Neuron (in vitro differentiated cells): ENCODE results near the gene CENPF.
"Not testable (repeated sequence)": the region's sequence is repeated elsewhere in the genome, so short reads cannot be mapped to it uniquely, and the experiment has no call there.

Experiments
- H2AFZ ChIP-seq: one replicate; pipeline ENCODE4 v1.6.1; 2013; ENCODE audit warnings: low read depth, mild to moderate bottlenecking, inconsistent platforms, low read length, moderate library complexity
- H3K27me3 ChIP-seq: one replicate; pipeline ENCODE4 v1.6.1; 2013; ENCODE audit warnings: low read length; ENCODE audit not compliant: insufficient read depth
- H3K36me3 ChIP-seq: one replicate; pipeline ENCODE4 v1.6.1; 2013; ENCODE audit warnings: low read length; ENCODE audit not compliant: insufficient read depth
- H3K4me1 ChIP-seq: one replicate; pipeline ENCODE4 v1.6.1; 2013; ENCODE audit warnings: low read length; ENCODE audit not compliant: insufficient read depth
- H3K4me3 ChIP-seq: 2 replicates; pipeline ENCODE4 v1.5.1; 2013; ENCODE audit warnings: mild to moderate bottlenecking, low read length, moderate library complexity
- H3K9me3 ChIP-seq: one replicate; pipeline ENCODE4 v1.6.1; 2013; ENCODE audit warnings: low read length

The CENPF gene

DNA sequence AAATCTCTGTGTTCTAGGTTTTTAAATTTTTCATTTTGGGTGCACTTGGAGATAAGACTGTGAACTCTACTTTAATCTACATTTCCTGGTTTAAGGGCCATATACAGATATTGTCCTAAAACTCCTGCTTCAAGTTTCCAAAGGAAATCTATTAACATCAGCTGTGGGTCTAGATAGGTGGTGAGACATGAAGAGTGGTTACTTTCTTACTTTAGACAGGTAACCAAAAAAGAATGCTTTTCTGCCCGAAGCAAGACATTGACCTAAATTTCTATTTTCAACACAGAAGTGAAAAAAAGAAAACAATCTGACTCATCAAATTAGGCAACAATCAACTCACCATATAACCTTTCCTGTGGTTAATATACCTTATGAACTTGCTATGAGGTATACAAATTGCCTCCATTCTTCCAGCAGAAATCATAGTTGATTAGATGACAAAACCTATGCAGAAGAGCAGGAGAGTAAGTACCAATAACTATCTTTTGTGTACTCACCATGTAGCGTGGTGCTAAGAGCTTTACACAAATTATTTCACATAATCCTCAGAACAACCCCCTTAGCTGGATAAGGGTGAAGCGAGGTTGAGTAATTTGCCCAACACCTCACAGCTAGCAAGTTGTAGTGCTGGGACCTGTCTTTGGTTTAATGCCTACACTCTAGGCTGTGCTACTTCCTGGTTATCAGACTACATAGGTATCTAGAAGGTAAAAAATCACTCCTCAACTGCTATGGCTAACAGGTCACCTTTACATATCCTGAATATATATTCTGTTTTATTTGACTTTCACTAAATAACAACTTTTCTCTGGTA, 28.2 kb upstream of the CENPF start:
- no peaks in the 10 kb centered on the region for H3K4me1 ChIP-seq
- H3K4me3 ChIP-seq = no peak overlapping the region
- H3K27me3 ChIP-seq = no peaks in the 10 kb centered on the region
- no peak overlapping the region for H2AFZ ChIP-seq
- H3K9me3 ChIP-seq = peaks cover 4% of the 10 kb centered on the region
- no peaks in the 10 kb centered on the region for H3K36me3 ChIP-seq

DNA sequence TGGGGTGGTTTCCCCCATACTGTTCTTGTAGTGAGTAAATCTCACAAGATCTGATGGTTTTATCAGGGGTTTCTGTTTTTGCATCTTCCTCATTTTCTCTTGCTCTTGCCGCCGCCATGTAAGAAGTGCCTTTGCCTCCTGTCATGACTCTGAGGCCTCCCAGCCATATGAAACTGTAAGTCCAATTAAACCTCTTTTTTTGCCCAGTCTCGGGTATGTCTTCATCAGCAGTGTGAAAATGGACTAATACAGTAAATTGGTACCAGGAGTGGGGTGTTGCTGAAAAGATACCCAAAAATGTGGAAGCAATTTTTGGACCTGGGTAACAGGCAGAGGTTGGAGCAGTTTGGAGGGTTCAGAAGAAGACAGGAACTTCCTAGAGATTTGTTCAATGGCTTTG, 26.9 kb upstream of the CENPF start:
- not testable (repeated sequence) for H3K9me3 ChIP-seq, H3K27me3 ChIP-seq, H3K36me3 ChIP-seq, H3K4me3 ChIP-seq, H2AFZ ChIP-seq, H3K4me1 ChIP-seq

DNA sequence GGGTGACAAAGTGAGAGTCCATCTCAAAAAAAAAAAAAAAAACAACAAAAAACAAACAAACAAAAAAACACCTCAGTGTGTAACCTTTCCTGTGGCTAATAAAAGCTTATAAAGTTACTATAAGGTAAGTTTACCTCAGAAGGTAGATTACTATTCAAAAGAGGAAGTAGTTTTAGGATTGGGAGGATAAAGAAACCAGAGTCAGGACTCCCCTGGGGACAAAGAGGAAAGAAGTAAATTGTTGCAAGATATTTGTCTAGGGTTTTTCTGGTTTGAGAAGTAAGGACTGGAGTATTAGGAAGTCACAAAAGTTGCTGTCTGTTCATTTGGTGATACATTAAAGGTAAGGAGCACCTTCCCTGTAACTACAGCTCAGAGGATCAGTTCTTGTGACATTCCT, 23.8 kb upstream of the CENPF start:
- Histone ChIP-seq H3K4me1 (no peaks in the 10 kb centered on the region), H2AFZ (no peak overlapping the region), H3K4me3 (no peak overlapping the region), H3K27me3 (no peaks in the 10 kb centered on the region), H3K36me3 (no peaks in the 10 kb centered on the region), H3K9me3 (peaks cover 4% of the 10 kb centered on the region)

DNA sequence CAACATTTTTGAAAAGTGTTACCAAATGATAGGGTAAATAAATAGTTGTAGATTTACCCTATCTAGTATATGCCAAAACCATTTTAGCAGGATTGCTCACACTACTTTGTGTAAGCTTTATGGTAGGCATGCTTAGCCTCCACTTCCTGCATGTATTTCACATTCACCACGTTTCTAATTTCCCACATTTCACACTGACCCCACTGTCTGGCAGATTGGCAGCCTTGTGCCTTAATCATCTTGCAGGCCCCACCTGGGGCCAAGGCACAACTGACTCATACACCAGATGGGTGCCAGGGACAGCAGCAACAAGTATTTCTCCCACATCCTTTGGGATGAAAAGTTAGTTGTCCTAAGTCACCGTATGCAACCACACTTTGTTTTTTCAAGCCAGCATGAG, 21.2 kb upstream of the CENPF start:
- H3K4me1 ChIP-seq = no peaks in the 10 kb centered on the region
- no peaks in the 10 kb centered on the region for H3K27me3 ChIP-seq
- no peaks in the 10 kb centered on the region for H3K36me3 ChIP-seq
- H3K9me3 ChIP-seq = peaks cover 2% of the 10 kb centered on the region
- H2AFZ ChIP-seq = no peak overlapping the region
- H3K4me3 ChIP-seq = no peak overlapping the region

DNA sequence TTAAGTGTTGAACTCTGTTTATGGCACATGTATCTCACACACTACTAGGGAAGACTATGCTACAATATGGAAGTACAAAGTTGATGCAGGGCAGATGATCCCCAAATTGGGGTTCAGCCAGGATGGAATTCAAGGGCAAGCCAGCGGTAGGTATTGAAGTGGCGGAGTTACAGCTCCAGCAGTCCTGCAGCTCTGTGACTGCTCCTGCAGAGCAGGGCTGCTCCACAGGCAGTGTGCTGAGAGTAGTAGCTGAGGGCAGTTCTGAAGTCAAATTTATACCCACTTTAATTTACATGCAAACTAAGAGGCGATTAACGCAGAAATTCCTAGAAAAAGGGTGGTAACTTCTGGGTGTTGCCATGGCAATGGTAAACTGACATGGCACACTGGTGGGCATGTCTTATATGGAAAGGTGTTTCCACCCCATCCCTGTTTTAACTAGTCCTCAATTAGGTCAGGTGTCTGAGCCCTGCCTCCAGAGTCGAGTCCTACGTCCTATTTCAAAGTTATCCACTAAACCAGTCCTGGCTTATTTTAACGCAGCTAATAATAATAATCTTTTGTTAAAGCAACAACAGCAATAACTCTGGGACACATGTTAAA, 20.6 kb upstream of the CENPF start:
- no peaks in the 10 kb centered on the region for H3K36me3 ChIP-seq
- H3K4me1 ChIP-seq = no peaks in the 10 kb centered on the region
- no peak overlapping the region for H3K4me3 ChIP-seq
- no peaks in the 10 kb centered on the region for H3K27me3 ChIP-seq
- no peaks in the 10 kb centered on the region for H3K9me3 ChIP-seq
- no peak overlapping the region for H2AFZ ChIP-seq

DNA sequence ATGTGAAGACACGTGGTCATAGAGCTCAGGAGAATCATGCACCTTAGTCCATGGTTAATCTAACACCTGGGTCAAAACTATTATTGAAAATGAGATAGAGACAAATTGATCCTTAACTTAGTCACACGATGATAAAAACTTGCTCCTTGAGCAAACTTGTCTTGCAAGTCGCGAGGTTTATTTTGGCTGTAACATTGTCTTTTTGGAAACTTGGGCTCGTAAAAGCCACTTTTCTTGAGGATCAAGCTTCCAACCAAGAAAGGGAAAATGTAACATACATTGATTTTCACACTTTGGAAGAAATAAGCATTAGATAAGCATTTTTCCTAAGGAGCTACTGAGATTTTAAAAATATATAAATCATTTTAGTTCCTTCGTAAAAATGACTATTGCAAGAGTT, 19.9 kb upstream of the CENPF start:
- Histone ChIP-seq H2AFZ (no peak overlapping the region), H3K27me3 (no peaks in the 10 kb centered on the region), H3K4me3 (no peak overlapping the region), H3K9me3 (no peaks in the 10 kb centered on the region), H3K4me1 (no peaks in the 10 kb centered on the region), H3K36me3 (no peaks in the 10 kb centered on the region)

DNA sequence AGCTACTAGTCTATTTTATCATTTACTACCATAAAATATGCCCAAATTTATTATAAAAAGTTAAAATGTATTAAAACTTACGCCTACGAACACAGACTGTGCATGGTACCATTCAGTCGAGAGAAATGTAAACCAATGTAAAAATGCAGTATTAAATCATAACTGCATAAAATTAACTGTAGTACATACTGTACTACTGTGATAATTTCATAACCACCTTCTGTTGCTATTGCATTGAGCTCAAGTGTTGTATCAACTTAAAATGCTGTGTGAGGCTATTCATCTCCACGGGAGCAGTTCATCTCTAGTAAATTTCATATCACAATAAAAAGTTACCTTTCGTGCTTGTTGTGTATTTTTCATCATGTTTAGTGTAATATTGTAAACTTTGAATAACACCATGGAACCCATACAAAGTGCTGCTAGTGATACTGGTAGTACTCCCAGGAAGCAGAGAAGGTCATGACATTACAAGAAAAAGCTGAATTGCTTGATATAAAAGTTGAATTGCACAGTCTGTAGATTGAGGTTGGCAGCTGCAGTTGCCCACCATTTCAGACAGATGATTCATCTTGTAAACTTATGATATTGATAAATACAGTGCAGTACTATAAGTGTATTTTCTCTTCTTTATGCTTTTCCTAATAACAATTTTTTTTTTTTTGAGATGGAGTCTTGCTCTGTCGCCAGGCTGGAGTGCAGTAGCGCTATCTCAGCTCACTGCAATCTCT, 19.0 kb upstream of the CENPF start:
- Histone ChIP-seq H3K4me1 (no peaks in the 10 kb centered on the region), H3K4me3 (no peak overlapping the region), H3K27me3 (no peaks in the 10 kb centered on the region), H2AFZ (no peak overlapping the region), H3K9me3 (no peaks in the 10 kb centered on the region), H3K36me3 (no peaks in the 10 kb centered on the region)

DNA sequence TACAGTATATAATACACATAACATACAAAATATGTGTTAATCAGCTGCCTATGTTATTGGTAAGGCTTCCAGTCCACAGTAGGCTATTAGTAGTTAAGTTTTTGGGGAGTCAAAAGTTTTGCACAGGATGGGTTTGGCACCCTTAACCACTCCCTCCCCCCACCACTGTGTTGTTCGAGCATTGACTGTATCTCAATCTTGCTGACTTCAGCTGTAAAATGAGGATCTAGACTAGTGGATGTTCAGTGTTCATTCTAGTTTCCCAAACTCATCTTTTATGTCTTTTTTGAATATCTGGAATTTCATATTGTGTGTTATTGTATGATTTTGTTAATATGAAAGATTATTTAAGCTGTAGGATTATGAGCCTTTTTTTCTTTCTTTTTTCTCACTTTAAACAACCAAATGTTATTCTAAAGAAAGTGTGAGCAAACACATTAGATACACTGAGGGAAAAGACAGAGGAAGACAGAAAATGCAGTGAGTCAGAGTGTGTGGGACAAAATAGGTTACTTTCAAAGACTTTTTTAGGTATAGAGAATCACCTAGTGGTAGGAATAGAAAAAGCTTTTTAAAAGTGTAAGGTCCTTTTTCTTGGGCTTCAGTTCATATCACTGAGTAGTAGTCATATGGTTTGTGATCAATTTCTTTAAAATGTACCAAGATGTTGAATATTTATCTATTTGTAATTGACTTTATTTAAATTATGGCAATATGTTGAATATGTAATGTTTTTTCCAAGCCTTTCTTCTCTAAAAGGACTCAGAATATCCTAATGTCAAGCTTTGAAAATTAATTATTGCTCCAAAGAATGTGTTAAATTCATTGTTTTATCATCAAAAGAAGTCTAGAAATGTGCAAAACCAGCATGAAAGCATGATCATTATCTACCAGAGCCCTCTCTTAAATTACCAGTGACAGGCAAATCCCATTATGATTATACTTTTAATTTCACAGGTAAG, 17.9 kb upstream of the CENPF start:
- Histone ChIP-seq H3K4me1 (no peaks in the 10 kb centered on the region), H3K27me3 (no peaks in the 10 kb centered on the region), H2AFZ (no peak overlapping the region), H3K9me3 (peaks cover 3% of the 10 kb centered on the region), H3K4me3 (no peak overlapping the region), H3K36me3 (no peaks in the 10 kb centered on the region)

DNA sequence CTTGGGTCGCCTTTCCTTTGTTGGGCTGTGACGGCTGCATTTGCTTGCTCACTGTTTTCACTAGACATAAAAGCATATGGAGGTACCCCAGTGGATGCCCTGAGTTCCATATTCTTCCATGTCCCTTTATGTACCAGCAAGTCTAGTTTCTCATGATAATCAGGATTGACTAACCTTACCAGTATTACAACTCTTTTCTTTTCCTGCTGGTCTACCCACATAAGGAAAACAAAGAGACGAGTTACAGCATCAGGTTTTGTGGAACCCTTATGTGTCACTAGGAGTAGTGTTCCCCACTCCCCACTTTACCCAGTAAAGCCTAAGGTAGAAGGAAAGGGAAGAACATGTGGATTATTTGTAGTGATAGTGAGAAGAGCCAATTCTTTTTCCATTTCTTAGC, 16.4 kb upstream of the CENPF start:
- Histone ChIP-seq H3K27me3 (no peaks in the 10 kb centered on the region), H3K4me3 (no peak overlapping the region), H3K9me3 (peaks cover 3% of the 10 kb centered on the region), H2AFZ (no peak overlapping the region), H3K4me1 (no peaks in the 10 kb centered on the region), H3K36me3 (no peaks in the 10 kb centered on the region)

DNA sequence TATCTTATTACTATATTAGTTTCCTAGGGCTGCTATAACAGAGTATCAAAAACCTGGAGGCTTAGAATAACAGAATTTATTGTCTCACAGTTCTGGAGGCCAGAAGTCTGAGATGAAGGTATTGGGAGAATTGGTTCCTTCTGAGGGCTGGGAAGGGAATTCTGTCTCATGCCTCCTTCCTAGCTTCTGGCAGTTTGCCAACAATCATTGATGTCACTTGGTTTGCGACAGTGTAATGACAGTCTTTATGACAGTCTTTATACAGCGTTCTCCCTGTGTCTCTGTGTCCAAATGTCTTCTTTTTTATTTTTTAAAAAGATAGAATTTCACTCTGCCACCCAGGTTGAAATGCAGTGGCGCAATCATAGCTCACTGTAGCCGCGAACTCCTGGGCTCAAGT, 15.8 kb upstream of the CENPF start:
- Histone ChIP-seq H2AFZ (no peak overlapping the region), H3K9me3 (peaks cover 3% of the 10 kb centered on the region), H3K4me1 (no peaks in the 10 kb centered on the region), H3K4me3 (no peak overlapping the region), H3K27me3 (no peaks in the 10 kb centered on the region), H3K36me3 (no peaks in the 10 kb centered on the region)

DNA sequence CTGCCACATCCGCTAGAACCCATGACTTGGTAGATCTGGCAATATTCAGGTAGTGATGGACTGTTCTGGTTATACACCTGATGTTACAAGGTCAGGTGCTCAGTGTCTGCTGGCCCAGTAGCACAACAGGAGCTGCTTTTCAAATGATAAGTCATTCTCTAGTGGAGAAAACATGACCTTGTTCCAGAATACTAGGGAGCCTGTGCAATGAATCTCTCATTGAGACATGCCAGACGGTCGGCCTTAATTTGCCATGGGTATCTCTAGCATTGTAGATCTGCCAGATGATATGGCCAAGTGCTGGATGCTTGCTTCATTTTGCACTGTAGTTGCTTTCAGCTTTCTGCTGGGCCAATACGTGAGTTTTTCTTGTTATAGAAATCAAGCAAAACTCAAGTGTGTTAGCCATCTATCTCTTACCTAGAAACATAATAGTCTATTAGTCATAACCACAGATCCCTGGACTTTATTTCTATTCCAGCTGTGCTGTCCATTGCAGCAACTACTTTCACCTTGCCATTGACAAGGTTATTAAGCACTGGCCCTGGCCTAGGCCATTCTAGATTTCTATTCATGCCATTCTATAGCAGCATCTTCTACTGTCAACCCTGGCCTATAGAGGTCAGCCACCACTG, 13.9 kb upstream of the CENPF start:
- H3K4me3 ChIP-seq = no peak overlapping the region
- H3K36me3 ChIP-seq = no peaks in the 10 kb centered on the region
- no peaks in the 10 kb centered on the region for H3K4me1 ChIP-seq
- H2AFZ ChIP-seq = no peak overlapping the region
- no peaks in the 10 kb centered on the region for H3K27me3 ChIP-seq
- peaks cover 3% of the 10 kb centered on the region for H3K9me3 ChIP-seq

DNA sequence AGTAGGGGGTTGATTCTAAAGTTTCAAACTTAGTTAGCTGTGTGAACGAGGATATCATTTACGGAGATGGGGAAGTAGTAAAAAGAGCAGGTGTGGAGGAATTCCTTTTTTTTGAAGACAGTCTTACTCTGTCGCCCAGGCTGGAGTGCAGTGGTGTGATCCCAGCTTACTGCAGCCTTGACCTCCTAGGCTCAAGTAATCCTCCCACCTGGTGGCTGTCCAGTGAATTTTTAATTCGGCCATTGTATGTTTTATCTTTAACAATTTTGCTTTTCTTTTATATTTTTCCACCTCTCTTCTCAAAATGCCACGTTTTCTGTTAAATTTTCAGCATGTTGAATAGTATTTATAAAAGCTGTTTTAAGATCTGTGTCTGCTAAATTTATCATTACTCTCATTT, 12.3 kb upstream of the CENPF start:
- no peaks in the 10 kb centered on the region for H3K27me3 ChIP-seq
- H3K9me3 ChIP-seq = peaks cover 3% of the 10 kb centered on the region
- H2AFZ ChIP-seq = no peak overlapping the region
- no peaks in the 10 kb centered on the region for H3K36me3 ChIP-seq
- no peak overlapping the region for H3K4me3 ChIP-seq
- H3K4me1 ChIP-seq = no peaks in the 10 kb centered on the region
